GM12864 (cell line): Measurements from ENCODE around the gene DPH2.

Source experiments
- DNase-seq: peaks from one replicate; pipeline ENCODE4 v3.0.0-alpha.2; 2011; ENCODE audit warnings: low read depth
- H3K4me3 ChIP-seq: 2 replicates; pipeline ENCODE4 v1.5.1; 2011; ENCODE audit warnings: mild to moderate bottlenecking, low read depth, low read length, control low read depth
- TF ChIP-seq, protein P1 (sequence below): IDR thresholded peaks from 2 replicates; pipeline ENCODE4 v1.5.1; 2011; ENCODE audit warnings: low read depth, mild to moderate bottlenecking, moderate library complexity, low read length, control low read depth, inconsistent platforms; ENCODE audit errors: missing control alignments

DPH2 gene

GRCh38 chr1:43990271-43991199, 20.7 kb downstream of the DPH2 start:
- DNase-seq = no peak
- H3K4me3 ChIP-seq = peak overlapping the region; percentile 64
- TF ChIP-seq, protein P1, sequence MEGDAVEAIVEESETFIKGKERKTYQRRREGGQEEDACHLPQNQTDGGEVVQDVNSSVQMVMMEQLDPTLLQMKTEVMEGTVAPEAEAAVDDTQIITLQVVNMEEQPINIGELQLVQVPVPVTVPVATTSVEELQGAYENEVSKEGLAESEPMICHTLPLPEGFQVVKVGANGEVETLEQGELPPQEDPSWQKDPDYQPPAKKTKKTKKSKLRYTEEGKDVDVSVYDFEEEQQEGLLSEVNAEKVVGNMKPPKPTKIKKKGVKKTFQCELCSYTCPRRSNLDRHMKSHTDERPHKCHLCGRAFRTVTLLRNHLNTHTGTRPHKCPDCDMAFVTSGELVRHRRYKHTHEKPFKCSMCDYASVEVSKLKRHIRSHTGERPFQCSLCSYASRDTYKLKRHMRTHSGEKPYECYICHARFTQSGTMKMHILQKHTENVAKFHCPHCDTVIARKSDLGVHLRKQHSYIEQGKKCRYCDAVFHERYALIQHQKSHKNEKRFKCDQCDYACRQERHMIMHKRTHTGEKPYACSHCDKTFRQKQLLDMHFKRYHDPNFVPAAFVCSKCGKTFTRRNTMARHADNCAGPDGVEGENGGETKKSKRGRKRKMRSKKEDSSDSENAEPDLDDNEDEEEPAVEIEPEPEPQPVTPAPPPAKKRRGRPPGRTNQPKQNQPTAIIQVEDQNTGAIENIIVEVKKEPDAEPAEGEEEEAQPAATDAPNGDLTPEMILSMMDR = peak; percentile 2

- TF ChIP-seq, protein P1 = no peak
- DNase-seq = no peak
- peak overlapping the region; percentile 64 for H3K4me3 ChIP-seq
These were observed 21.3 kb downstream of the DPH2 start for GRCh38 chr1:43991200-43991475.

- TF ChIP-seq, protein P1 = no peak
- no peak for DNase-seq
- peak within 1 kb of the TSS; percentile 64 for H3K4me3 ChIP-seq
These were observed 21.8 kb downstream of the DPH2 start, which contains the start of gene CCDC24 for GRCh38 chr1:43991476-43992231. Gene CCDC24 (plus strand): TSS chr1:43991599. CDS start chr1:43991879, 280 bp downstream.

- H3K4me3 ChIP-seq = peak overlapping the region; percentile 64; the same call in 1 of the 2 replicates
- no peak for DNase-seq
- TF ChIP-seq, protein P1 = no peak
These were observed 22.6 kb downstream of the DPH2 start for GRCh38 chr1:43992232-43992995.

DNA sequence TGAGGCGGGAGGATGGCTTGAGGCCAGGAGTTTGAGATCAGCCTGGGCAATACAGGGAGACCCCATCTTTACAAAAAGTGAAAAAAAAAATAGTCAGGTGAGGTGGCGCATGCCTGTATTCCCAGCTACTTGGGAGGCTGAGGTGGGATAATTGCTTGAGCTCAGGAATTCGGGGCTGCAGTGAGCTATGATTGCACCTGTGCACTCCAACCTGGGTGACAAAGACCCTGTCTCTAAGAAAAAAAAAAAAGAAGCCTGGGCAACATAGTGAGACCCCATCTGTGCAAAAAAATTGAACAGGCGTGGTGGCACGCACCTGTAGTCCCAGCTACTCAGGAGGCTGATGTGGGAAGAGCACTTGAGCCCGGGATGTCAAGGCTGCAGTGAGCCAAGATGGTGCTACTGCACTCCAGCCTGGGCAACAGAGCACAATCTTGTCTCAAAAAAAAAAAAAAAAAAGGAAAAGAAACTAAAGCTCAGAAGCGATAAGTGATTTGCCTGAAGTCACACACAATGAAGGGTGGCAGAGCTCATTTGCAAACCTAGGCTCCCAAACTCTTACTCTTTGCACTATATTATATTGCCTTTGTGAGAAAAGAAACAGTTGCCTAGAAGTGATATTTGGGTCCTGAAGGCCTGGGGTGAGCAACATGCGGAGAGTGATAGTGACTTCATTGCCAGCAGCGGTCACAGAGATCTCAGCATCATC, 23.6 kb downstream of the DPH2 start:
- no peak overlapping the region for H3K4me3 ChIP-seq

More for the DNA sequence above, 23.6 kb downstream of the DPH2 start:
- TF ChIP-seq, protein P1 = no peak
- DNase-seq = no peak
